HepG2 (cell line): ENCODE data around the gene TMEM221.

Source experiments
- EZH2 ChIP-seq: conservative IDR thresholded peaks from 2 replicates; pipeline ENCODE4 v1.6.1; 2012; ENCODE audit warnings: mild to moderate bottlenecking, low read depth, low read length, moderate library complexity
- KDM1A ChIP-seq: IDR thresholded peaks from 2 replicates; pipeline ENCODE4 v1.6.1; 2016; ENCODE audit warnings: missing compliant biosample characterization
- THAP11 ChIP-seq: IDR thresholded peaks from 2 replicates; pipeline ENCODE4 v1.6.1; 2016; ENCODE audit warnings: missing biosample characterization, missing genetic modification reagents
- ZNF124 ChIP-seq: sonication (generic); formaldehyde crosslinking; IDR thresholded peaks from 2 replicates; pipeline ENCODE4 v1.4.0; 2020; ENCODE audit warnings: missing genetic modification reagents
- ZNF768 ChIP-seq: sonication (generic); formaldehyde crosslinking; IDR thresholded peaks from 2 replicates; pipeline ENCODE4 v1.4.0; 2020; ENCODE audit warnings: missing genetic modification reagents
- TF ChIP-seq, protein P1 (sequence below): sonication (generic); formaldehyde crosslinking; IDR thresholded peaks from 2 replicates; pipeline ENCODE4 v1.5.0; 2020; ENCODE audit warnings: mild to moderate bottlenecking, missing genetic modification reagents, moderate library complexity
- TF ChIP-seq, protein P2 (sequence below): sonication (generic); formaldehyde crosslinking; IDR thresholded peaks from 2 replicates; pipeline ENCODE4 v1.4.0; 2020; ENCODE audit warnings: missing genetic modification reagents
- TF ChIP-seq, protein P3 (sequence below): fragments of 450-650 bp; IDR thresholded peaks from 2 replicates; pipeline ENCODE4 v1.6.1; 2016

DNA sequence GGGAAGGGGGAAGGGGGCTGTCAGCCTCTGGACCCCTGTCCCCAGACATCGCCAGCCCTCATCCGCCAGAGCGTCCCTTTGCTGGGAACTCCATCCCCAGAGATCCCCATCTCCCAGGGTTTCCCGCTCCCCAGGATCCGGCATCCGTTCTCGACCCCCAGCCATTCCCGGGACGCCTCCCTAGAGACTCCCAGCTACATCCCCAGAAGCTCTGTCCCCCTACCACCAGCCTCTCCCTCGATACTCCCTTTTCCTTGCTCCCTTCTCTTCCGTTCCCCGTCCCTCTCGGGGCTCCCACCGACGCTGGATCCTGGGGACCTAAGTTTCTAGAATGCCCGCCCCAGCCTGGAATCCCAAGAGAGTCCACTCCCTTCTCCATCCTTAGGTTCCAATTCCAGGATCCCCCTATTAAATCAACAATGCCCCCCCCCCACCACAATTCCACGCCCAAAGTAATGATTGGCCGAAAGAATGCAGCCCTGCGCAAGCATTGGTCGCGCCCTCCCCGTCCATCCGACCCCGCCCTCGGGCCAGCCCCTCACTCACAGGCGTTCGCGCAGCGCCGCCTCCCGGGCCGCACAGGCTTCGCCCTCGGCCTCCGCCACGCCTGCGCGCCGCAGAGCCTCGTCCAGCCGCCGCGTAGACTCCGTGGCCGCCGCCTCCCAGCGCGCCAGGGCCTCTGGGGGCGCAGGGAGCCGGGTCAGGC, 57.6 kb downstream of the TMEM221 start:
- TF ChIP-seq KDM1A, result no peak
- TF ChIP-seq EZH2, result no peak
- TF ChIP-seq THAP11 (CRISPR knock-in tag), result peak; percentile 79
- no peak; the same call in 1 of the 2 replicates for TF ChIP-seq ZNF768
- TF ChIP-seq, protein P1, sequence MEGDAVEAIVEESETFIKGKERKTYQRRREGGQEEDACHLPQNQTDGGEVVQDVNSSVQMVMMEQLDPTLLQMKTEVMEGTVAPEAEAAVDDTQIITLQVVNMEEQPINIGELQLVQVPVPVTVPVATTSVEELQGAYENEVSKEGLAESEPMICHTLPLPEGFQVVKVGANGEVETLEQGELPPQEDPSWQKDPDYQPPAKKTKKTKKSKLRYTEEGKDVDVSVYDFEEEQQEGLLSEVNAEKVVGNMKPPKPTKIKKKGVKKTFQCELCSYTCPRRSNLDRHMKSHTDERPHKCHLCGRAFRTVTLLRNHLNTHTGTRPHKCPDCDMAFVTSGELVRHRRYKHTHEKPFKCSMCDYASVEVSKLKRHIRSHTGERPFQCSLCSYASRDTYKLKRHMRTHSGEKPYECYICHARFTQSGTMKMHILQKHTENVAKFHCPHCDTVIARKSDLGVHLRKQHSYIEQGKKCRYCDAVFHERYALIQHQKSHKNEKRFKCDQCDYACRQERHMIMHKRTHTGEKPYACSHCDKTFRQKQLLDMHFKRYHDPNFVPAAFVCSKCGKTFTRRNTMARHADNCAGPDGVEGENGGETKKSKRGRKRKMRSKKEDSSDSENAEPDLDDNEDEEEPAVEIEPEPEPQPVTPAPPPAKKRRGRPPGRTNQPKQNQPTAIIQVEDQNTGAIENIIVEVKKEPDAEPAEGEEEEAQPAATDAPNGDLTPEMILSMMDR (CRISPR knock-in tag), result peak; percentile 89
- TF ChIP-seq, protein P2, sequence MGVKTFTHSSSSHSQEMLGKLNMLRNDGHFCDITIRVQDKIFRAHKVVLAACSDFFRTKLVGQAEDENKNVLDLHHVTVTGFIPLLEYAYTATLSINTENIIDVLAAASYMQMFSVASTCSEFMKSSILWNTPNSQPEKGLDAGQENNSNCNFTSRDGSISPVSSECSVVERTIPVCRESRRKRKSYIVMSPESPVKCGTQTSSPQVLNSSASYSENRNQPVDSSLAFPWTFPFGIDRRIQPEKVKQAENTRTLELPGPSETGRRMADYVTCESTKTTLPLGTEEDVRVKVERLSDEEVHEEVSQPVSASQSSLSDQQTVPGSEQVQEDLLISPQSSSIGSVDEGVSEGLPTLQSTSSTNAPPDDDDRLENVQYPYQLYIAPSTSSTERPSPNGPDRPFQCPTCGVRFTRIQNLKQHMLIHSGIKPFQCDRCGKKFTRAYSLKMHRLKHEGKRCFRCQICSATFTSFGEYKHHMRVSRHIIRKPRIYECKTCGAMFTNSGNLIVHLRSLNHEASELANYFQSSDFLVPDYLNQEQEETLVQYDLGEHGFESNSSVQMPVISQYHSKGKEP (CRISPR knock-in tag), result no peak
- no peak for TF ChIP-seq ZNF124 (CRISPR knock-in tag)
- TF ChIP-seq, protein P3, sequence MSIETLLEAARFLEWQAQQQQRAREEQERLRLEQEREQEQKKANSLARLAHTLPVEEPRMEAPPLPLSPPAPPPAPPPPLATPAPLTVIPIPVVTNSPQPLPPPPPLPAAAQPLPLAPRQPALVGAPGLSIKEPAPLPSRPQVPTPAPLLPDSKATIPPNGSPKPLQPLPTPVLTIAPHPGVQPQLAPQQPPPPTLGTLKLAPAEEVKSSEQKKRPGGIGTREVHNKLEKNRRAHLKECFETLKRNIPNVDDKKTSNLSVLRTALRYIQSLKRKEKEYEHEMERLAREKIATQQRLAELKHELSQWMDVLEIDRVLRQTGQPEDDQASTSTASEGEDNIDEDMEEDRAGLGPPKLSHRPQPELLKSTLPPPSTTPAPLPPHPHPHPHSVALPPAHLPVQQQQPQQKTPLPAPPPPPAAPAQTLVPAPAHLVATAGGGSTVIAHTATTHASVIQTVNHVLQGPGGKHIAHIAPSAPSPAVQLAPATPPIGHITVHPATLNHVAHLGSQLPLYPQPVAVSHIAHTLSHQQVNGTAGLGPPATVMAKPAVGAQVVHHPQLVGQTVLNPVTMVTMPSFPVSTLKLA, result no peak
